Suprapubic skin (tissue), 4 donors: ENCODE data around the gene PPAN. TPM values are rescaled to one million over a fixed set of nuclear protein-coding genes. Genes with fewer than 3 reads are reported as not detected.

ENCODE experiments used
- DNase-seq, 2 donors: peaks; one replicate each; pipeline ENCODE4 v3.0.0-alpha.2; 2019; ENCODE audit warnings: low spot score in 2 of 2
- H3K27ac ChIP-seq: fragments of 200-600 bp; sonication (generic); one replicate; pipeline ENCODE4 v1.5.1; 2019
- H3K27me3 ChIP-seq: fragments of 200-600 bp; sonication (generic); one replicate; pipeline ENCODE4 v1.5.1; 2019
- H3K36me3 ChIP-seq: fragments of 200-600 bp; sonication (generic); one replicate; pipeline ENCODE4 v1.5.1; 2019
- H3K4me1 ChIP-seq: fragments of 200-600 bp; sonication (generic); one replicate; pipeline ENCODE4 v1.5.1; 2019
- H3K4me3 ChIP-seq: fragments of 200-600 bp; sonication (generic); one replicate; pipeline ENCODE4 v1.5.1; 2019; ENCODE audit warnings: mild to moderate bottlenecking
- H3K9me3 ChIP-seq: fragments of 200-600 bp; sonication (generic); one replicate; pipeline ENCODE4 v1.5.1; 2019
- CTCF ChIP-seq, 2 donors: fragments of 200-600 bp in 1 of 2; fragments of 450-650 bp in 1 of 2; sonication (generic) in 1 of 2; IDR thresholded peaks; one replicate each; pipeline ENCODE4 v1.5.1; 2016 to 2019; ENCODE audit warnings: antibody characterized with exemption in 2 of 2, mild to moderate bottlenecking in 1 of 2, moderate library complexity in 1 of 2
- EP300 ChIP-seq: sonication (generic); formaldehyde crosslinking; IDR thresholded peaks from one replicate; pipeline ENCODE4 v1.6.1; 2017; ENCODE audit warnings: antibody characterized with exemption
- POLR2A ChIP-seq, 2 donors: fragments of 450-650 bp; IDR thresholded peaks; one replicate each; pipeline ENCODE4 v1.6.1; 2017; ENCODE audit warnings: antibody characterized with exemption in 2 of 2, mild to moderate bottlenecking in 2 of 2, moderate library complexity in 2 of 2
- POLR2AphosphoS5 ChIP-seq, 3 donors: sonication (generic); formaldehyde crosslinking; IDR thresholded peaks; one replicate each; pipeline ENCODE4 v1.6.1; 2017; ENCODE audit warnings: antibody characterized with exemption in 3 of 3
- WGBS: methylation state at CpG from one replicate; pipeline ENCODE4 v1.1.5; 2018; 5-methylcytosine and 5-hydroxymethylcytosine counted together
- total RNA-seq, 4 donors: library from RNA; depleted of rRNA; stranded (reverse); fragments of >200 nt; gene quantifications; one replicate each; pipeline ENCODE4 v1.1.0, GENCODE V29; 2016

PPAN gene
- total RNA-seq, 4 donors from 2014 or later: 41.9 to 55.1 (median 46.8) TPM

- H3K27me3 ChIP-seq: no peaks in the 10 kb centered on the region
- H3K9me3 ChIP-seq: no peaks in the 10 kb centered on the region
- H3K36me3 ChIP-seq: peaks cover 100% of the 10 kb centered on the region
- H3K4me3 ChIP-seq: no peak overlapping the region
- no peak overlapping the region for H3K27ac ChIP-seq
- no peaks in the 10 kb centered on the region for H3K4me1 ChIP-seq
- WGBS: 98% methylated on average over 13 of the region's 27 CpGs
- DNase-seq: no peak
- TF ChIP-seq POLR2A (IDR thresholded peaks at IDR 0.05) (no peak), POLR2AphosphoS5 (IDR thresholded peaks at IDR 0.05) (no peak), EP300 (no peak), CTCF (IDR thresholded peaks at IDR 0.05) (no peak)
Observed at GRCh38 chr19:10138879-10139795, 33.0 kb downstream of the PPAN start.

DNA sequence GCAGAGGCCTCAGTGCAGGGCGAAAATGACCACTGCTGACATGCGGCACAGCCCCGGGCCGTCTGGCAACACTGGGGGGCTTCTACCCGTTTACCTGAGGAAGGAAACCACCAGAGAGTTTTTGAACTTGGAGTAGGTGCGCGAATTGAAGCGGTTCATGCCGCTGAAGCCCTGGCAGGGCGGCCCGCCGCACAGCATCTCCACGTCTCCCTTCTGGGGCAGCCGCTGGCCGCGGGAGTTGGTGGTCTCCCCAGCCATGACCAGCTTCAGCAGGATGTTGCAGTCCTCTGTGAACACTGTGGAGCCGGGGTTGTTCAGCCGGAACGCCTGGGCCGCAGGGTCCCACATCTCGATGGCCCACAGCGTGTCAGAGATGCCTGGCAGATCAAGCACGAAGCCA is 33.8 kb downstream of the PPAN start:
- no peak for TF ChIP-seq EP300
- TF ChIP-seq POLR2AphosphoS5 (IDR thresholded peaks at IDR 0.05): no peak
- no peak for TF ChIP-seq CTCF (IDR thresholded peaks at IDR 0.05)
- TF ChIP-seq POLR2A (IDR thresholded peaks at IDR 0.05): no peak
- Histone ChIP-seq H3K4me3 (no peak overlapping the region), H3K36me3 (peaks cover 100% of the 10 kb centered on the region), H3K27ac (no peak overlapping the region), H3K4me1 (no peaks in the 10 kb centered on the region), H3K27me3 (no peaks in the 10 kb centered on the region), H3K9me3 (no peaks in the 10 kb centered on the region)
- no peak for DNase-seq
- 96% methylated on average over 23 of the region's 23 CpGs for WGBS

DNA sequence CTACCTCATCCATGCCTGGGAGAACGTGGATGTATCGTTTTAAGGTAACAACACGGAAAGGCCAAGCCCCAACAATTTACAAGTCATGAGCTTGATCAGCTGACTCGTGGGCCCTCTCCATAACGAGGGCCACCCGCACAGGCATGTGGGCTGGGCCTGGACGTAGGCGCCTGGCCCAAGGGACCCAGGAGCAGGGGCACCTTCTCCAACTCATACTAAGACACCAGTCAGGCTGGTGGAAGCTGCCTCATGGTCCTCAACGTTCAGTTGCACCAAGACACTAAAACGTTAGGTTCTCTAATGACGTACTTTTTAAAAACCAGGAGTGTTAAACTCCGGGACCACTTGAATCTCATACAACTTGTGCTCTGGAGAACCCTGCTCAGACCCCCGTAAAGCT is 35.3 kb downstream of the PPAN start:
- Histone ChIP-seq H3K36me3 (peaks cover 100% of the 10 kb centered on the region), H3K4me1 (no peaks in the 10 kb centered on the region), H3K4me3 (no peak overlapping the region), H3K27ac (no peak overlapping the region), H3K27me3 (no peaks in the 10 kb centered on the region), H3K9me3 (no peaks in the 10 kb centered on the region)
- TF ChIP-seq CTCF (IDR thresholded peaks at IDR 0.05): no peak
- no peak for TF ChIP-seq POLR2A (IDR thresholded peaks at IDR 0.05)
- TF ChIP-seq EP300: no peak
- no peak for TF ChIP-seq POLR2AphosphoS5 (IDR thresholded peaks at IDR 0.05)
- DNase-seq: no peak
- WGBS: 94% methylated on average over 13 of the region's 13 CpGs

- Histone ChIP-seq H3K9me3 (no peaks in the 10 kb centered on the region), H3K4me3 (no peak overlapping the region), H3K27me3 (no peaks in the 10 kb centered on the region), H3K27ac (no peak overlapping the region), H3K36me3 (peaks cover 100% of the 10 kb centered on the region), H3K4me1 (no peaks in the 10 kb centered on the region)
- WGBS: 100% methylated on average over 12 of the region's 18 CpGs
- no peak for DNase-seq
- no peak for TF ChIP-seq CTCF (IDR thresholded peaks at IDR 0.05)
- no peak for TF ChIP-seq EP300
- TF ChIP-seq POLR2AphosphoS5 (IDR thresholded peaks at IDR 0.05): no peak
- no peak for TF ChIP-seq POLR2A (IDR thresholded peaks at IDR 0.05)
Observed at GRCh38 chr19:10141973-10142372, 35.8 kb downstream of the PPAN start.

DNA sequence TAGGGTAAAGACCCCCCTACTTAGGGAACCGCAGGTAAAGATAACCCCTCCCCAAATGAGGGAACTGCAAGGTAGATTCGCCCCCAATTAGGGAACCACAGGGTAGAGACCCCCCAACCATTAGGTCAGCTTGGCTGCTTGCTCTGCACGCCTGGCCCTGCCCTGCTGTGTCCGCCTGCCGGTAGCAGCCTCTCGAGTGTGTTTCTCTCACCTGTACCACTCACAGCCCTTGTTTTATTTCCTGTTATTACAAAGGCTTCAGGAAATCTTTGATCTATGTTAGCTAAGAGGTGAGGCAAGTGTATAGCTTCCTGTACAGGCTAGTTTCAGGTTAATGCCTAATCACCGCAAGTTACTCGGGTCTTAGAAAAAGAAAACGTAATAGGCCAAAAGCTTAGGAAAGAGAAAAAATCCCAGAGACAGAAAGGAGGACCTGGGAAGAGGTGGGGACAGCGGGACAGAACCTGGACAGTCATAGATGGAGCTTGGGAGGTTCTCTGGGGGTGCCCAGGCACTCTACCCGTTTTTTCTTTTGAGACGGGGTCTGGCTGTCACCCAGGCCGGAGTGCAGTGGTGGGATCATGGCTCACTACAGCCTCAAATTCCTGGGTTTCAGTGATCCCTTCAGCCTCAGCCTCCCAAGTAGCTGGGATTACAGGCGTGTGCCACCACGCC is 36.7 kb downstream of the PPAN start:
- no peak for DNase-seq
- WGBS: 88% methylated on average over 15 of the region's 15 CpGs
- H3K4me3 ChIP-seq: no peak overlapping the region
- TF ChIP-seq CTCF (IDR thresholded peaks at IDR 0.05): no peak
- no peak for TF ChIP-seq EP300
- no peak for TF ChIP-seq POLR2A (IDR thresholded peaks at IDR 0.05)
- no peak for TF ChIP-seq POLR2AphosphoS5 (IDR thresholded peaks at IDR 0.05)
- peaks cover 100% of the 10 kb centered on the region for H3K36me3 ChIP-seq
- H3K27ac ChIP-seq: no peak overlapping the region
- H3K9me3 ChIP-seq: no peaks in the 10 kb centered on the region
- no peaks in the 10 kb centered on the region for H3K27me3 ChIP-seq
- H3K4me1 ChIP-seq: no peaks in the 10 kb centered on the region
